ENCODE data around the gene ETV6. TPM values are rescaled to one million over a fixed set of nuclear protein-coding genes. Genes with fewer than 3 reads are reported as not detected.
A peak's percentile ranks its signal among the peaks of the same experiment; 100 is the strongest.

The ETV6 gene
- polyA plus RNA-seq, 3 donors = 6.8 to 45.1 (median 11.7) TPM

GRCh38 chr12:11855983-11856374 lies 206.5 kb downstream of the ETV6 start:
- peaks cover 69% of the 10 kb centered on the region for H3K79me2 ChIP-seq (ENCODE audit: insufficient read depth, low read length)
- H3K4me3 Mint-ChIP-seq = peak overlapping the region; percentile 58 to 78
- H3K4me1 ChIP-seq (ENCODE audit: control insufficient read depth in 1 of 2, insufficient read depth in 2 of 2, low read length in 2 of 2) = peaks cover 43 to 47% of the 10 kb centered on the region in 2 donors
- peaks cover 10% of the 10 kb centered on the region for H4K20me1 ChIP-seq (ENCODE audit: insufficient read depth, low read length)
- H3K27me3 Mint-ChIP-seq (ENCODE audit: low read depth in 3 of 3) = no peaks in the 10 kb centered on the region
- no peaks in the 10 kb centered on the region for H3K9me3 ChIP-seq (replicated peaks in 1 of 2; ENCODE audit: control insufficient read depth in 1 of 2, insufficient read depth in 1 of 2, low read length in 2 of 2)
- H3K27ac ChIP-seq (ENCODE audit: low read depth in 1 of 2, low read length in 2 of 2) = peak overlapping the region; percentile 72 to 93
- H3K36me3 Mint-ChIP-seq = peaks cover 56 to 70% of the 10 kb centered on the region in 2 donors
- H3K9me3 Mint-ChIP-seq = no peaks in the 10 kb centered on the region
- DNase-seq = peak; percentile 50 to 71 (median 62)
- intact Hi-C loops (cut with micrococcal nuclease) = loop anchor here (2.0 to 10.0 kb wide), 2 partner anchors 19 to 159 kb away; no protein-coding TSS in a partner anchor
- TF ChIP-seq CTCF (IDR thresholded peaks at IDR 0.05) = no peak
- H3K4me1 Mint-ChIP-seq = peaks cover 47% of the 10 kb centered on the region
- peaks cover 28 to 63% of the 10 kb centered on the region in 2 donors for H3K36me3 ChIP-seq (replicated peaks in 1 of 2; ENCODE audit: control insufficient read depth in 1 of 2, insufficient read depth in 2 of 2, low read length in 2 of 2)
- no peaks in the 10 kb centered on the region for H3K27me3 ChIP-seq (ENCODE audit: control insufficient read depth in 2 of 2, insufficient read depth in 2 of 2, low read length in 2 of 2)
- H3K4me2 ChIP-seq (replicated peaks; ENCODE audit: extremely low read depth, low read length, poor library complexity, severe bottlenecking) = peak overlapping the region; percentile 66
- H3K27ac Mint-ChIP-seq = peak overlapping the region; percentile 91 to 97 (median 95)
- H3K9ac ChIP-seq (ENCODE audit: insufficient read depth, low read length, poor library complexity, severe bottlenecking) = peak overlapping the region; percentile 49
- no peak overlapping the region for H2AFZ ChIP-seq (ENCODE audit: insufficient read depth, low read depth, low read length, poor library complexity, severe bottlenecking)
- peak overlapping the region in 2 of 3 experiments; percentile 17 to 64 for H3K4me3 ChIP-seq (replicated peaks in 1 of 3; ENCODE audit: low read depth in 2 of 3, low read length in 3 of 3)
- WGBS (ENCODE audit: insufficient coverage) = 26% methylated on average over 3 of the region's 4 CpGs

- Mint-ChIP-seq H3K9me3 (no peaks in the 10 kb centered on the region), H3K27ac (peak overlapping the region; percentile 91 to 97 (median 95)), H3K36me3 (peaks cover 56 to 68% of the 10 kb centered on the region in 2 donors), H3K4me1 (peaks cover 51% of the 10 kb centered on the region), H3K27me3 (ENCODE audit: low read depth in 3 of 3) (peaks cover 0 to 1% (median 0%) of the 10 kb centered on the region in 3 donors), H3K4me3 (peak overlapping the region; percentile 25 to 63)
- 0% methylated on average over 4 of the region's 7 CpGs for whole genome bisulfite sequencing (ENCODE audit: insufficient coverage)
- H3K9ac ChIP-seq (ENCODE audit: insufficient read depth, low read length, poor library complexity, severe bottlenecking) = peak overlapping the region; percentile 49
- H3K4me2 ChIP-seq (replicated peaks; ENCODE audit: extremely low read depth, low read length, poor library complexity, severe bottlenecking) = peak overlapping the region; percentile 66
- H3K27me3 ChIP-seq (ENCODE audit: control insufficient read depth in 2 of 2, insufficient read depth in 2 of 2, low read length in 2 of 2) = no peaks in the 10 kb centered on the region
- H3K79me2 ChIP-seq (ENCODE audit: insufficient read depth, low read length) = peaks cover 69% of the 10 kb centered on the region
- no peak overlapping the region for H2AFZ ChIP-seq (ENCODE audit: insufficient read depth, low read depth, low read length, poor library complexity, severe bottlenecking)
- peaks cover 20% of the 10 kb centered on the region for H4K20me1 ChIP-seq (ENCODE audit: insufficient read depth, low read length)
- no peak for TF ChIP-seq CTCF (IDR thresholded peaks at IDR 0.05)
- H3K4me1 ChIP-seq (ENCODE audit: control insufficient read depth in 1 of 2, insufficient read depth in 2 of 2, low read length in 2 of 2) = peaks cover 43 to 47% of the 10 kb centered on the region in 2 donors
- peak; percentile 83 to 93 (median 89) for DNase-seq
- H3K9me3 ChIP-seq (replicated peaks in 1 of 2; ENCODE audit: control insufficient read depth in 1 of 2, insufficient read depth in 1 of 2, low read length in 2 of 2) = no peaks in the 10 kb centered on the region
- intact Hi-C loops (cut with micrococcal nuclease) = loop anchor here (2.0 to 10.0 kb wide), 2 partner anchors 20 to 158 kb away; no protein-coding TSS in a partner anchor
- peaks cover 37 to 63% of the 10 kb centered on the region in 2 donors for H3K36me3 ChIP-seq (replicated peaks in 1 of 2; ENCODE audit: control insufficient read depth in 1 of 2, insufficient read depth in 2 of 2, low read length in 2 of 2)
- H3K27ac ChIP-seq (ENCODE audit: low read depth in 1 of 2, low read length in 2 of 2) = peak overlapping the region; percentile 72 to 93
- peak overlapping the region in 1 of 3 experiments; percentile 64 for H3K4me3 ChIP-seq (replicated peaks in 1 of 3; ENCODE audit: low read depth in 2 of 3, low read length in 3 of 3)
Observed at GRCh38 chr12:11856971-11857370, 207.5 kb downstream of the ETV6 start.

Data from CD14-positive monocyte (primary cell).